ENCODE data around the gene MISP3. TPM values are rescaled to one million over a fixed set of nuclear protein-coding genes. Genes with fewer than 3 reads are reported as not detected.
A peak's percentile ranks its signal among the peaks of the same experiment; 100 is the strongest.

MISP3 gene
- total RNA-seq (2014; rRNA removed; shearing (Covaris generic)): 1.9 and 7.8 TPM in 2 replicates
- 2.4 and 2.7 TPM in 2 replicates for polyA plus RNA-seq (2016; fragmentation: Nextera tagmentation; extraction: Ambion mirVana)
- long read RNA-seq, partial matches to known transcripts: 0 of 1 reads
- long read RNA-seq, other reads (novel, unspliced or antisense): 0 of 1 reads

DNA sequence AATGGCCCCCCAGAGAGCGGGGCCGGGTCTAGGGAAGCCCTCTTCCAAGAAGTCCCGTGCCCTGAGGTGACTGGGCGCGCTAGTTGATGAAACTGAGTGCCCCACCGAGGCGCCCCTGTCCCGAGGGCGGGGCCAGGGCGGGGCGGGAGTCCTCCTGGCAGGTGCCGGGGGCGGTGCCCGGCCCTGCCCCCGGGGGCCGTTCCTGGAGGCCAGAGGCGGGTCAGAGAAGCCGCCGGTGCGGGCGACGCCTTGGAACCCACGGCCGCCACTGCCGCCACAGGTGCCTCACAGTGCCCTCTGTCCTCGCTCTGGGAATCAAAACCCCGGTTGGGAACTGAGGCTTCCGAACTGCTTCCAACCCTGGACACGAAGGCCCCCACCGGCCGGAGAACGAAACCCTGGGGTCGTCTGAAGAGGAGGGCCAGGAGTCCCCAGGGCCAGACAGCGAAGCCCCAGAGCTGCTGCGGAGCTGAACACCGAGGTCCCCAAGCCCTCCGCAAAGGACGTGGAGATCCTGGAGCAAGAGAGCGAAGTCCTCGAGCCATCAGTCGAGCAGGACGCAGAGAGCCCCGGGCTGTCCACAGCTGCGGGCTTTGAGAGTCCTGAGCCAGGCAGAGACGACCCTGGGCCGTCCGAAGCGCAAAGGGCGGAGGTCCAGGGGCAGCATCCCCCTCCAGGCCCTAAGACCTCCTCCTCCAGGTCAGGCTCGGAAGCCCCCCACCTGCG is at the start of gene MISP3:
TSS of gene MISP3 (plus strand) at position 252 of the 726 bp plus-strand sequence. CDS start 524 bp downstream, outside the sequence.
- Mint-ChIP-seq H3K9me3 (no peaks in the 10 kb centered on the region; the same call in 2 of the 3 replicates), H3K4me3 (peak within 1 kb of the TSS; percentile 83), H3K27ac (no peak within 1 kb of the TSS), H3K36me3 (ENCODE audit: low read depth) (no peaks in the 10 kb centered on the region), H3K4me1 (peaks cover 12% of the 10 kb centered on the region), H3K27me3 (ENCODE audit: insufficient read depth, low read depth, poor library complexity) (peaks cover 52% of the 10 kb centered on the region)
- no peak within 1 kb of the TSS for H3K27ac ChIP-seq (ENCODE audit: low read depth)
- peaks cover 15% of the 10 kb centered on the region; the same call in 1 of the 2 replicates for H3F3A ChIP-seq (replicated peaks; ENCODE audit: low read depth)
- no peak for TF ChIP-seq POLR2AphosphoS5 (IDR thresholded peaks at IDR 0.05; ENCODE audit: low read depth)
- TF ChIP-seq, protein P1, sequence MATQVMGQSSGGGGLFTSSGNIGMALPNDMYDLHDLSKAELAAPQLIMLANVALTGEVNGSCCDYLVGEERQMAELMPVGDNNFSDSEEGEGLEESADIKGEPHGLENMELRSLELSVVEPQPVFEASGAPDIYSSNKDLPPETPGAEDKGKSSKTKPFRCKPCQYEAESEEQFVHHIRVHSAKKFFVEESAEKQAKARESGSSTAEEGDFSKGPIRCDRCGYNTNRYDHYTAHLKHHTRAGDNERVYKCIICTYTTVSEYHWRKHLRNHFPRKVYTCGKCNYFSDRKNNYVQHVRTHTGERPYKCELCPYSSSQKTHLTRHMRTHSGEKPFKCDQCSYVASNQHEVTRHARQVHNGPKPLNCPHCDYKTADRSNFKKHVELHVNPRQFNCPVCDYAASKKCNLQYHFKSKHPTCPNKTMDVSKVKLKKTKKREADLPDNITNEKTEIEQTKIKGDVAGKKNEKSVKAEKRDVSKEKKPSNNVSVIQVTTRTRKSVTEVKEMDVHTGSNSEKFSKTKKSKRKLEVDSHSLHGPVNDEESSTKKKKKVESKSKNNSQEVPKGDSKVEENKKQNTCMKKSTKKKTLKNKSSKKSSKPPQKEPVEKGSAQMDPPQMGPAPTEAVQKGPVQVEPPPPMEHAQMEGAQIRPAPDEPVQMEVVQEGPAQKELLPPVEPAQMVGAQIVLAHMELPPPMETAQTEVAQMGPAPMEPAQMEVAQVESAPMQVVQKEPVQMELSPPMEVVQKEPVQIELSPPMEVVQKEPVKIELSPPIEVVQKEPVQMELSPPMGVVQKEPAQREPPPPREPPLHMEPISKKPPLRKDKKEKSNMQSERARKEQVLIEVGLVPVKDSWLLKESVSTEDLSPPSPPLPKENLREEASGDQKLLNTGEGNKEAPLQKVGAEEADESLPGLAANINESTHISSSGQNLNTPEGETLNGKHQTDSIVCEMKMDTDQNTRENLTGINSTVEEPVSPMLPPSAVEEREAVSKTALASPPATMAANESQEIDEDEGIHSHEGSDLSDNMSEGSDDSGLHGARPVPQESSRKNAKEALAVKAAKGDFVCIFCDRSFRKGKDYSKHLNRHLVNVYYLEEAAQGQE (IDR thresholded peaks at IDR 0.05; ENCODE audit: unreplicated experiment): no peak
- TF ChIP-seq, protein P2, sequence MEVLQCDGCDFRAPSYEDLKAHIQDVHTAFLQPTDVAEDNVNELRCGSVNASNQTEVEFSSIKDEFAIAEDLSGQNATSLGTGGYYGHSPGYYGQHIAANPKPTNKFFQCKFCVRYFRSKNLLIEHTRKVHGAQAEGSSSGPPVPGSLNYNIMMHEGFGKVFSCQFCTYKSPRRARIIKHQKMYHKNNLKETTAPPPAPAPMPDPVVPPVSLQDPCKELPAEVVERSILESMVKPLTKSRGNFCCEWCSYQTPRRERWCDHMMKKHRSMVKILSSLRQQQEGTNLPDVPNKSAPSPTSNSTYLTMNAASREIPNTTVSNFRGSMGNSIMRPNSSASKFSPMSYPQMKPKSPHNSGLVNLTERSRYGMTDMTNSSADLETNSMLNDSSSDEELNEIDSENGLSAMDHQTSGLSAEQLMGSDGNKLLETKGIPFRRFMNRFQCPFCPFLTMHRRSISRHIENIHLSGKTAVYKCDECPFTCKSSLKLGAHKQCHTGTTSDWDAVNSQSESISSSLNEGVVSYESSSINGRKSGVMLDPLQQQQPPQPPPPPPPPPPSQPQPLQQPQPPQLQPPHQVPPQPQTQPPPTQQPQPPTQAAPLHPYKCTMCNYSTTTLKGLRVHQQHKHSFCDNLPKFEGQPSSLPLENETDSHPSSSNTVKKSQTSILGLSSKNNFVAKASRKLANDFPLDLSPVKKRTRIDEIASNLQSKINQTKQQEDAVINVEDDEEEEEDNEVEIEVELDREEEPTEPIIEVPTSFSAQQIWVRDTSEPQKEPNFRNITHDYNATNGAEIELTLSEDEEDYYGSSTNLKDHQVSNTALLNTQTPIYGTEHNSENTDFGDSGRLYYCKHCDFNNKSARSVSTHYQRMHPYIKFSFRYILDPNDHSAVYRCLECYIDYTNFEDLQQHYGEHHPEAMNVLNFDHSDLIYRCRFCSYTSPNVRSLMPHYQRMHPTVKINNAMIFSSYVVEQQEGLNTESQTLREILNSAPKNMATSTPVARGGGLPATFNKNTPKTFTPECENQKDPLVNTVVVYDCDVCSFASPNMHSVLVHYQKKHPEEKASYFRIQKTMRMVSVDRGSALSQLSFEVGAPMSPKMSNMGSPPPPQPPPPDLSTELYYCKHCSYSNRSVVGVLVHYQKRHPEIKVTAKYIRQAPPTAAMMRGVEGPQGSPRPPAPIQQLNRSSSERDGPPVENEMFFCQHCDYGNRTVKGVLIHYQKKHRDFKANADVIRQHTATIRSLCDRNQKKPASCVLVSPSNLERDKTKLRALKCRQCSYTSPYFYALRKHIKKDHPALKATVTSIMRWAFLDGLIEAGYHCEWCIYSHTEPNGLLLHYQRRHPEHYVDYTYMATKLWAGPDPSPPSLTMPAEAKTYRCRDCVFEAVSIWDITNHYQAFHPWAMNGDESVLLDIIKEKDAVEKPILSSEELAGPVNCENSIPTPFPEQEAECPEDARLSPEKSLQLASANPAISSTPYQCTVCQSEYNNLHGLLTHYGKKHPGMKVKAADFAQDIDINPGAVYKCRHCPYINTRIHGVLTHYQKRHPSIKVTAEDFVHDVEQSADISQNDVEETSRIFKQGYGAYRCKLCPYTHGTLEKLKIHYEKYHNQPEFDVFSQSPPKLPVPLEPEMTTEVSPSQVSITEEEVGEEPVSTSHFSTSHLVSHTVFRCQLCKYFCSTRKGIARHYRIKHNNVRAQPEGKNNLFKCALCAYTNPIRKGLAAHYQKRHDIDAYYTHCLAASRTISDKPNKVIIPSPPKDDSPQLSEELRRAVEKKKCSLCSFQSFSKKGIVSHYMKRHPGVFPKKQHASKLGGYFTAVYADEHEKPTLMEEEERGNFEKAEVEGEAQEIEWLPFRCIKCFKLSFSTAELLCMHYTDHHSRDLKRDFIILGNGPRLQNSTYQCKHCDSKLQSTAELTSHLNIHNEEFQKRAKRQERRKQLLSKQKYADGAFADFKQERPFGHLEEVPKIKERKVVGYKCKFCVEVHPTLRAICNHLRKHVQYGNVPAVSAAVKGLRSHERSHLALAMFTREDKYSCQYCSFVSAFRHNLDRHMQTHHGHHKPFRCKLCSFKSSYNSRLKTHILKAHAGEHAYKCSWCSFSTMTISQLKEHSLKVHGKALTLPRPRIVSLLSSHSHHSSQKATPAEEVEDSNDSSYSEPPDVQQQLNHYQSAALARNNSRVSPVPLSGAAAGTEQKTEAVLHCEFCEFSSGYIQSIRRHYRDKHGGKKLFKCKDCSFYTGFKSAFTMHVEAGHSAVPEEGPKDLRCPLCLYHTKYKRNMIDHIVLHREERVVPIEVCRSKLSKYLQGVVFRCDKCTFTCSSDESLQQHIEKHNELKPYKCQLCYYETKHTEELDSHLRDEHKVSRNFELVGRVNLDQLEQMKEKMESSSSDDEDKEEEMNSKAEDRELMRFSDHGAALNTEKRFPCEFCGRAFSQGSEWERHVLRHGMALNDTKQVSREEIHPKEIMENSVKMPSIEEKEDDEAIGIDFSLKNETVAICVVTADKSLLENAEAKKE (CRISPR knock-in tag; IDR thresholded peaks at IDR 0.05): no peak
- TF ChIP-seq CREB1 (CRISPR knock-in tag; IDR thresholded peaks at IDR 0.05; ENCODE audit: low read depth): no peak
- TF ChIP-seq, protein P3, sequence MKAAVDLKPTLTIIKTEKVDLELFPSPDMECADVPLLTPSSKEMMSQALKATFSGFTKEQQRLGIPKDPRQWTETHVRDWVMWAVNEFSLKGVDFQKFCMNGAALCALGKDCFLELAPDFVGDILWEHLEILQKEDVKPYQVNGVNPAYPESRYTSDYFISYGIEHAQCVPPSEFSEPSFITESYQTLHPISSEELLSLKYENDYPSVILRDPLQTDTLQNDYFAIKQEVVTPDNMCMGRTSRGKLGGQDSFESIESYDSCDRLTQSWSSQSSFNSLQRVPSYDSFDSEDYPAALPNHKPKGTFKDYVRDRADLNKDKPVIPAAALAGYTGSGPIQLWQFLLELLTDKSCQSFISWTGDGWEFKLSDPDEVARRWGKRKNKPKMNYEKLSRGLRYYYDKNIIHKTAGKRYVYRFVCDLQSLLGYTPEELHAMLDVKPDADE (IDR thresholded peaks at IDR 0.05): no peak
- no peak for TF ChIP-seq ZNF114 (CRISPR knock-in tag; IDR thresholded peaks at IDR 0.05)
- no peak for TF ChIP-seq JUNB (IDR thresholded peaks at IDR 0.05; ENCODE audit: unreplicated experiment)
- TF ChIP-seq EZH2phosphoT487 (IDR thresholded peaks at IDR 0.05; ENCODE audit: unreplicated experiment): no peak
- TF ChIP-seq EZH2 (IDR thresholded peaks at IDR 0.05; ENCODE audit: low read depth, unreplicated experiment): no peak
- no peak for TF ChIP-seq STAT1 (IDR thresholded peaks at IDR 0.05; ENCODE audit: unreplicated experiment)
- TF ChIP-seq NANOG (IDR thresholded peaks at IDR 0.05; ENCODE audit: borderline replicate concordance): no peak
- no peak for TF ChIP-seq ZNF331 (CRISPR knock-in tag; IDR thresholded peaks at IDR 0.05; ENCODE audit: low read depth)
- TF ChIP-seq, protein P4, sequence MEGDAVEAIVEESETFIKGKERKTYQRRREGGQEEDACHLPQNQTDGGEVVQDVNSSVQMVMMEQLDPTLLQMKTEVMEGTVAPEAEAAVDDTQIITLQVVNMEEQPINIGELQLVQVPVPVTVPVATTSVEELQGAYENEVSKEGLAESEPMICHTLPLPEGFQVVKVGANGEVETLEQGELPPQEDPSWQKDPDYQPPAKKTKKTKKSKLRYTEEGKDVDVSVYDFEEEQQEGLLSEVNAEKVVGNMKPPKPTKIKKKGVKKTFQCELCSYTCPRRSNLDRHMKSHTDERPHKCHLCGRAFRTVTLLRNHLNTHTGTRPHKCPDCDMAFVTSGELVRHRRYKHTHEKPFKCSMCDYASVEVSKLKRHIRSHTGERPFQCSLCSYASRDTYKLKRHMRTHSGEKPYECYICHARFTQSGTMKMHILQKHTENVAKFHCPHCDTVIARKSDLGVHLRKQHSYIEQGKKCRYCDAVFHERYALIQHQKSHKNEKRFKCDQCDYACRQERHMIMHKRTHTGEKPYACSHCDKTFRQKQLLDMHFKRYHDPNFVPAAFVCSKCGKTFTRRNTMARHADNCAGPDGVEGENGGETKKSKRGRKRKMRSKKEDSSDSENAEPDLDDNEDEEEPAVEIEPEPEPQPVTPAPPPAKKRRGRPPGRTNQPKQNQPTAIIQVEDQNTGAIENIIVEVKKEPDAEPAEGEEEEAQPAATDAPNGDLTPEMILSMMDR (conservative IDR thresholded peaks at IDR 0.05; ENCODE audit: low read depth in 2 of 2): no peak
- H3K36me3 ChIP-seq (ENCODE audit: insufficient read depth): no peaks in the 10 kb centered on the region
- H3K4me3 ChIP-seq: peak within 1 kb of the TSS; percentile 72
- peak within 1 kb of the TSS; percentile 93 for H3K4me2 ChIP-seq
- no peaks in the 10 kb centered on the region for H3K9me2 ChIP-seq (ENCODE audit: insufficient read depth)
- H3K27me3 ChIP-seq (ENCODE audit: insufficient read depth): peaks cover 69% of the 10 kb centered on the region
- H4K20me1 ChIP-seq (replicated peaks; ENCODE audit: insufficient read depth): no peaks in the 10 kb centered on the region
- ATAC-seq (peak; percentile 14), DNase-seq (ENCODE audit: low spot score) (peak; percentile 46)
- peaks cover 4% of the 10 kb centered on the region; the same call in 1 of the 2 replicates for H3K4me1 ChIP-seq (ENCODE audit: insufficient read depth)
- no peaks in the 10 kb centered on the region for H3K79me2 ChIP-seq (replicated peaks; ENCODE audit: insufficient read depth)
- peak within 1 kb of the TSS; percentile 100 for H2AFZ ChIP-seq

Measured in GM23338 (cell line).